ENCODE results near the gene EHBP1.

The EHBP1 gene

DNA sequence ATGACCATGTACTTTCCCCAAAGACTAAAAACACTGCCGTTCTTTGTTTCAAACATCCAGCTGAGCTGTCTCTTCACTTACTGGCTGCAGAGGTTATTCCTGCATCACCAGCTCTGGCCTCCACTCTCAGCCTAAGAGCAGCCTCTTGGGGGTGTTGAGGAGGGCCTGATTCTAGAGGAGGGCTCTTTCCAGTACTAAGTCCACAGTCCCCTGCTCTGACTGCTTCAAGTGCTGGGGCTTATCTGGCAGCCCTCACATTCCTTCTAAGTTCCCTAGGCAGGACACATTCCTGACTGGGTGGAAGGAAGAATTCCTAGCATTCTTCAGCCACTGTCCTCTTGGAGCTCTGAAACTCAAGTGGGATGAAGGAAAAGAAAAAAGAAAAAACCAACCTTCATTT, 32.9 kb upstream of the EHBP1 start:
- no peak overlapping the region for H3K9ac ChIP-seq
- H3K4me3 ChIP-seq (IDR thresholded peaks at IDR 0.05; ENCODE audit: insufficient read depth, low read depth, low read length) = no peak overlapping the region
- H3K4me2 ChIP-seq = no peak overlapping the region
- no peak overlapping the region for H3K27ac ChIP-seq
- no peaks in the 10 kb centered on the region for H4K20me1 ChIP-seq (ENCODE audit: insufficient read depth)
- no peaks in the 10 kb centered on the region for H3K27me3 ChIP-seq (ENCODE audit: insufficient read depth, low read depth)
- no peaks in the 10 kb centered on the region for H3K4me1 ChIP-seq (ENCODE audit: low read depth, poor library complexity, severe bottlenecking)
- H2AFZ ChIP-seq (ENCODE audit: low read depth) = no peak overlapping the region
- no peaks in the 10 kb centered on the region for H3K36me3 ChIP-seq (ENCODE audit: insufficient read depth)
- H3K79me2 ChIP-seq (ENCODE audit: insufficient read depth, low read depth) = no peaks in the 10 kb centered on the region
- TF ChIP-seq, protein P1, sequence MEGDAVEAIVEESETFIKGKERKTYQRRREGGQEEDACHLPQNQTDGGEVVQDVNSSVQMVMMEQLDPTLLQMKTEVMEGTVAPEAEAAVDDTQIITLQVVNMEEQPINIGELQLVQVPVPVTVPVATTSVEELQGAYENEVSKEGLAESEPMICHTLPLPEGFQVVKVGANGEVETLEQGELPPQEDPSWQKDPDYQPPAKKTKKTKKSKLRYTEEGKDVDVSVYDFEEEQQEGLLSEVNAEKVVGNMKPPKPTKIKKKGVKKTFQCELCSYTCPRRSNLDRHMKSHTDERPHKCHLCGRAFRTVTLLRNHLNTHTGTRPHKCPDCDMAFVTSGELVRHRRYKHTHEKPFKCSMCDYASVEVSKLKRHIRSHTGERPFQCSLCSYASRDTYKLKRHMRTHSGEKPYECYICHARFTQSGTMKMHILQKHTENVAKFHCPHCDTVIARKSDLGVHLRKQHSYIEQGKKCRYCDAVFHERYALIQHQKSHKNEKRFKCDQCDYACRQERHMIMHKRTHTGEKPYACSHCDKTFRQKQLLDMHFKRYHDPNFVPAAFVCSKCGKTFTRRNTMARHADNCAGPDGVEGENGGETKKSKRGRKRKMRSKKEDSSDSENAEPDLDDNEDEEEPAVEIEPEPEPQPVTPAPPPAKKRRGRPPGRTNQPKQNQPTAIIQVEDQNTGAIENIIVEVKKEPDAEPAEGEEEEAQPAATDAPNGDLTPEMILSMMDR (conservative IDR thresholded peaks at IDR 0.05; ENCODE audit: low read depth, low read length) = no peak

DNA sequence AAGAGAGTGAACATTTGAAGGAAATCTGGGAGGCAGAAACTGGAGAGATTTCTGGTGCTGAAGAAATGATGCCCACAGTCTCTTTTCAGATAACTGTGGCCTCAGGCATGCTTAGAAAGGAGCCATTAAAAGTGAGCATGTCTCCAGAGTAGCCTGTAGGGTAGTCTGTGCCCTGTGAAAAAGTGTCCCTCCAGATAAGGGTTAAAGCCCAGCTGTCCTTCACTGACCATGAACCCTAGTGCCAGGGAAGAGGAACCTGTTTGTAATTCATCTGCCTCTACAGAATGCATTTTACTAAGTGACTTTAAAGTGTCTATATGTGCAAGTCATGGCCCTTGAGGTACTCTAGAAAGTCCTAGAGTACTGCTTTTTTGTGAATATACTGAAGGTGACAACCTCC, 30.5 kb upstream of the EHBP1 start:
- TF ChIP-seq, protein P1 (conservative IDR thresholded peaks at IDR 0.05; ENCODE audit: low read depth, low read length) = no peak
- Histone ChIP-seq H2AFZ (ENCODE audit: low read depth) (no peak overlapping the region), H3K79me2 (ENCODE audit: insufficient read depth, low read depth) (no peaks in the 10 kb centered on the region)

DNA sequence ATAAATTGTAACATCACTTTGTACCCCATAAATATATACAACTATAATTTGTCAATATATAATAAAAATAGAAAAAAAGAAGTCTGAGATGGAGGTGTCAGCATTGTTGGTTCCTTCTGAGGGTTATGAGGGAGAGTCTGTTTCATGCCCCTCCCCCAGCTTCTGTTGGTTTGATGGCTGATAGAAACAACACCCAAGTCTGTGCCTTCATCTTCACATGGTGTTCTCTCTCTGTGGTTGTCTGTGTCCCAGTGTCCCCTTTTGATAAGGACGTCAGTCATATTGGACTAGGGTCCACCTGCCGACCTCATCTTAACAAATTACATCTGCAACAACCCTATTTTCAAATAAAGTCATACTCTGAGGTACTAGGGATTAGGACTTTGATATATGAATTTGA, 20.3 kb upstream of the EHBP1 start:
- Histone ChIP-seq H3K27ac (no peak overlapping the region), H3K27me3 (ENCODE audit: insufficient read depth, low read depth) (no peaks in the 10 kb centered on the region), H4K20me1 (ENCODE audit: insufficient read depth) (no peaks in the 10 kb centered on the region), H3K79me2 (ENCODE audit: insufficient read depth, low read depth) (no peaks in the 10 kb centered on the region), H3K4me3 (IDR thresholded peaks at IDR 0.05; ENCODE audit: insufficient read depth, low read depth, low read length) (no peak overlapping the region), H3K4me2 (no peak overlapping the region), H3K4me1 (ENCODE audit: low read depth, poor library complexity, severe bottlenecking) (no peaks in the 10 kb centered on the region), H3K36me3 (ENCODE audit: insufficient read depth) (no peaks in the 10 kb centered on the region), H2AFZ (ENCODE audit: low read depth) (no peak overlapping the region), H3K9ac (no peak overlapping the region)
- TF ChIP-seq, protein P1 (conservative IDR thresholded peaks at IDR 0.05; ENCODE audit: low read depth, low read length) = no peak

More for the DNA sequence above, 30.5 kb upstream of the EHBP1 start:
- Histone ChIP-seq H3K27me3 (ENCODE audit: insufficient read depth, low read depth) (no peaks in the 10 kb centered on the region), H3K4me1 (ENCODE audit: low read depth, poor library complexity, severe bottlenecking) (no peaks in the 10 kb centered on the region), H3K36me3 (ENCODE audit: insufficient read depth) (no peaks in the 10 kb centered on the region), H3K27ac (no peak overlapping the region), H3K4me3 (IDR thresholded peaks at IDR 0.05; ENCODE audit: insufficient read depth, low read depth, low read length) (no peak overlapping the region), H3K9ac (no peak overlapping the region), H4K20me1 (ENCODE audit: insufficient read depth) (no peaks in the 10 kb centered on the region), H3K4me2 (no peak overlapping the region)

DNA sequence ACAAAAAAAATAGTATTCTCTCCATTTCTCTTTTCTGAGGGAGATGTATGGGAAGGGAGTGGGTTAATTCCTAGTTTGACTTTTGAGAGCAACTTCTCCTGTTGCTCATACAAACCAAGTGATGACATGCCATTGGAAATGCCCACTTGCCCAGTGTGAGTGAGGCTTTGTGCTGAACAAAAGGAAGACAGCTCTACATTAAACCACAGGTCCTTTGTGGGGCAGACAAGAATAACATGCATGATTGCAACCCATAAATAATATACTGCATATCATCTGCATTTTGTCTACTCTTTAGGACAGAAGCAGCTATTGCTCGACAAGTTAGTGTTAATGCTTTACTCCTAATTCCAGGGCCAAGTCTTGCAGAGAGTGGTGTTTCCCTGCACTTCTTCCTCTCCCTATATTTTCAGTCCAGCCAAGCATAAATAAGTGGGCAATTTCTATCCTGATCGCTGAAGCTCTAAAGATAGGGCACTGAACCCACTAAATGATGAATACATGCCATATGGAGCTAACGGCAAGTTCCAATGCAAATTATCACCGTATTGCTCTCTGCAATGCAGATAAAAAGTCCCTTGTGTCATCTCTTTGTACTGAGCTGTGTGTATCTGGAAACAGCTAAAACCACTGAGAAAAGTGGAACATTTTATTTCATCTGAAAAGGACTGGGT, 19.4 kb upstream of the EHBP1 start:
- H3K4me1 ChIP-seq (ENCODE audit: low read depth, poor library complexity, severe bottlenecking) = no peaks in the 10 kb centered on the region
- no peak overlapping the region for H3K9ac ChIP-seq
- H4K20me1 ChIP-seq (ENCODE audit: insufficient read depth) = no peaks in the 10 kb centered on the region
- TF ChIP-seq, protein P1 (conservative IDR thresholded peaks at IDR 0.05; ENCODE audit: low read depth, low read length) = no peak
- H3K79me2 ChIP-seq (ENCODE audit: insufficient read depth, low read depth) = no peaks in the 10 kb centered on the region
- H2AFZ ChIP-seq (ENCODE audit: low read depth) = no peak overlapping the region
- H3K27ac ChIP-seq = no peak overlapping the region
- no peak overlapping the region for H3K4me3 ChIP-seq (IDR thresholded peaks at IDR 0.05; ENCODE audit: insufficient read depth, low read depth, low read length)
- H3K27me3 ChIP-seq (ENCODE audit: insufficient read depth, low read depth) = no peaks in the 10 kb centered on the region
- H3K4me2 ChIP-seq = no peak overlapping the region
- H3K36me3 ChIP-seq (ENCODE audit: insufficient read depth) = no peaks in the 10 kb centered on the region

Data from KMS-11 (cell line).